CD14-positive monocyte (primary cell): ENCODE measurements around the gene SGSH. TPM values are rescaled to one million over a fixed set of nuclear protein-coding genes. Genes with fewer than 3 reads are reported as not detected.

Experiments
- DNase-seq, 3 donors: peaks; one replicate each; pipeline ENCODE4 v3.0.0-alpha.2; 2011 to 2022
- H2AFZ ChIP-seq: 2 replicates; pipeline ENCODE4 v1.6.0; 2012; ENCODE audit warnings: mild to moderate bottlenecking, low read depth, low read length, inconsistent platforms; ENCODE audit not compliant: insufficient read depth, poor library complexity, severe bottlenecking
- H3K27ac ChIP-seq, 2 donors: 1 replicate in 1 of 2; 2 replicates in 1 of 2; pipeline ENCODE4 v1.5.1; 2012 to 2013; ENCODE audit warnings: low read length in 2 of 2, control low read depth in 1 of 2, inconsistent platforms in 1 of 2, low read depth in 1 of 2, mild to moderate bottlenecking in 1 of 2
- H3K27me3 ChIP-seq, 2 donors: one replicate each; pipeline versions ENCODE4 v1.6.0 to v1.6.1; 2011 to 2013; ENCODE audit warnings: low read length in 2 of 2; ENCODE audit not compliant: control insufficient read depth in 2 of 2, insufficient read depth in 2 of 2
- H3K36me3 ChIP-seq, 2 donors: replicated peaks in 1 of 2; 1 replicate in 1 of 2; 2 replicates in 1 of 2; pipeline versions ENCODE4 v1.5.1 to v1.6.1; 2012 to 2013; ENCODE audit warnings: low read length in 2 of 2, control low read depth in 1 of 2, inconsistent platforms in 1 of 2, mild to moderate bottlenecking in 1 of 2; ENCODE audit not compliant: insufficient read depth in 2 of 2, control insufficient read depth in 1 of 2
- H3K4me1 ChIP-seq, 2 donors: 1 replicate in 1 of 2; 2 replicates in 1 of 2; pipeline versions ENCODE4 v1.5.1 to v1.6.1; 2012 to 2013; ENCODE audit warnings: low read length in 2 of 2, control low read depth in 1 of 2, inconsistent platforms in 1 of 2, mild to moderate bottlenecking in 1 of 2, moderate library complexity in 1 of 2; ENCODE audit not compliant: insufficient read depth in 2 of 2, control insufficient read depth in 1 of 2
- H3K4me2 ChIP-seq: replicated peaks from 2 replicates; pipeline ENCODE3; 2012; ENCODE audit warnings: low read length, moderate library complexity, mild to moderate bottlenecking; ENCODE audit not compliant: poor library complexity, severe bottlenecking; ENCODE audit errors: extremely low read depth
- H3K4me3 ChIP-seq, 3 experiments: fragments of 200-600 bp in 1 of 3; sonication (generic) in 1 of 3; replicated peaks in 1 of 3; 1 replicate in 2 of 3; 2 replicates in 1 of 3; pipeline ENCODE4 v1.5.1; 2011 to 2013; ENCODE audit warnings: low read length in 3 of 3, mild to moderate bottlenecking in 3 of 3, control low read depth in 2 of 3, low read depth in 2 of 3, inconsistent platforms in 1 of 3, moderate library complexity in 1 of 3
- H3K79me2 ChIP-seq: 2 replicates; pipeline ENCODE4 v1.6.0; 2012; ENCODE audit warnings: mild to moderate bottlenecking, control low read depth, inconsistent platforms, low read length, moderate library complexity; ENCODE audit not compliant: insufficient read depth
- H3K9ac ChIP-seq: 2 replicates; pipeline ENCODE4 v1.6.0; 2017; ENCODE audit warnings: low read length, mild to moderate bottlenecking; ENCODE audit not compliant: insufficient read depth, poor library complexity, severe bottlenecking
- H3K9me3 ChIP-seq, 2 donors: replicated peaks in 1 of 2; 1 replicate in 1 of 2; 2 replicates in 1 of 2; pipeline versions ENCODE4 v1.5.1 to v1.6.1; 2012 to 2013; ENCODE audit warnings: low read length in 2 of 2, control low read depth in 1 of 2; ENCODE audit not compliant: control insufficient read depth in 1 of 2, insufficient read depth in 1 of 2
- H4K20me1 ChIP-seq: 2 replicates; pipeline ENCODE4 v1.6.0; 2012; ENCODE audit warnings: mild to moderate bottlenecking, low read length, control low read depth, moderate library complexity; ENCODE audit not compliant: insufficient read depth
- H3K27ac Mint-ChIP-seq, 7 donors: one replicate each; pipeline ENCODE4 v1.8.0; 2020; ENCODE audit warnings: mild to moderate bottlenecking in 7 of 7, mixed read lengths in 7 of 7, moderate library complexity in 6 of 7, inconsistent platforms in 2 of 7
- H3K27me3 Mint-ChIP-seq, 3 donors: one replicate each; pipeline ENCODE4 v1.8.0; 2021 to 2022; ENCODE audit warnings: low read depth in 3 of 3, mild to moderate bottlenecking in 3 of 3, mixed read lengths in 3 of 3, moderate library complexity in 3 of 3, inconsistent platforms in 1 of 3
- H3K36me3 Mint-ChIP-seq, 2 donors: one replicate each; pipeline ENCODE4 v1.8.0; 2020; ENCODE audit warnings: mixed read lengths in 2 of 2, inconsistent platforms in 1 of 2, mild to moderate bottlenecking in 1 of 2
- H3K4me1 Mint-ChIP-seq: one replicate; pipeline ENCODE4 v1.8.0; 2020; ENCODE audit warnings: mild to moderate bottlenecking, mixed read lengths
- H3K4me3 Mint-ChIP-seq, 2 donors: one replicate each; pipeline ENCODE4 v1.8.0; 2020; ENCODE audit warnings: mild to moderate bottlenecking in 2 of 2, mixed read lengths in 2 of 2, moderate library complexity in 1 of 2
- H3K9me3 Mint-ChIP-seq, 7 donors: one replicate each; pipeline ENCODE4 v1.8.0; 2020 to 2022; ENCODE audit warnings: mixed read lengths in 7 of 7, mild to moderate bottlenecking in 6 of 7, moderate library complexity in 6 of 7, inconsistent platforms in 2 of 7
- whole genome bisulfite sequencing: methylation state at CpG from one replicate; pipeline ENCODE4 v1.1.5; 2013; ENCODE audit warnings: missing lambda C conversion rate; ENCODE audit not compliant: insufficient coverage; 5-methylcytosine and 5-hydroxymethylcytosine counted together
- intact Hi-C, 2 donors: fragments of 100-400 bp; cut with micrococcal nuclease; formaldehyde crosslinking; loops; one replicate each; pipeline versions ENCODE4 v1.15.0 to v1.15.1; 2023
- polyA plus RNA-seq, 3 donors: library from polyadenylated mRNA; depleted of rRNA in 1 of 3; unstranded in 2 of 3; stranded (reverse) in 1 of 3; fragments of 300-500 nt in 2 of 3; fragments of >200 nt in 1 of 3; fragmentation: Illumina TruSeq in 2 of 3; gene quantifications; 1 replicate in 2 of 3; 2 replicates in 1 of 3; pipeline ENCODE4 v1.2.3, GENCODE V29; 2012 to 2021
- TF ChIP-seq, protein P1 (sequence below): fragments of 200-600 bp; IDR thresholded peaks from one replicate; pipeline ENCODE4 v1.8.0; 2022; ENCODE audit warnings: antibody characterized with exemption, mild to moderate bottlenecking

SGSH gene
- polyA plus RNA-seq, 3 donors: 21.1 to 193 (median 31.3) TPM

DNA sequence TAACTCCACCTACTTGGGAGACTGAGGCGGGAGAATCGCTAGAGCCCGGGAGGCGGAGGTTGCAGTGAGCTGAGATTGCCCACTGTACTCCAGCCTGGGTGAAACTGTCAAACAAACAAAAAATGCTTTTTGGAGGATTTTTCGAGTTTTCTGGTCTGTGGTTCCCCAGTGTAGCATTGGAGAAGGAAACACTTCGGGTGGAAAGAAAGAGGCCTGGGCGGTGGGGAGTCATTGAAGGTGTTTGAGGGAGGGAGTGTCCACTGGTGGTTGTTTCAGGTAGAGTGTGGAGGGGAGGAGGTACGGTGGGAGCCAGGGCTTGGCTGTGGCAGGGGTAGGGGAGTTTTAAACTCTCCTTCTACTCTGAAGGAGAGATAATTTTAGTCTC lies 41.8 kb upstream of the SGSH start:
- Histone ChIP-seq H2AFZ (no peak overlapping the region), H3K36me3 (peaks cover 7 to 17% of the 10 kb centered on the region in 2 donors), H3K4me1 (peaks cover 40 to 62% of the 10 kb centered on the region in 2 donors), H3K4me2 (peak overlapping the region; percentile 100), H3K9ac (peak overlapping the region; percentile 93), H3K27me3 (no peaks in the 10 kb centered on the region), H3K79me2 (peaks cover 60% of the 10 kb centered on the region), H3K4me3 (peak overlapping the region; percentile 80 to 99 (median 96)), H3K9me3 (no peaks in the 10 kb centered on the region), H4K20me1 (peaks cover 46% of the 10 kb centered on the region), H3K27ac (peak overlapping the region; percentile 87 to 94)
- TF ChIP-seq, protein P1, sequence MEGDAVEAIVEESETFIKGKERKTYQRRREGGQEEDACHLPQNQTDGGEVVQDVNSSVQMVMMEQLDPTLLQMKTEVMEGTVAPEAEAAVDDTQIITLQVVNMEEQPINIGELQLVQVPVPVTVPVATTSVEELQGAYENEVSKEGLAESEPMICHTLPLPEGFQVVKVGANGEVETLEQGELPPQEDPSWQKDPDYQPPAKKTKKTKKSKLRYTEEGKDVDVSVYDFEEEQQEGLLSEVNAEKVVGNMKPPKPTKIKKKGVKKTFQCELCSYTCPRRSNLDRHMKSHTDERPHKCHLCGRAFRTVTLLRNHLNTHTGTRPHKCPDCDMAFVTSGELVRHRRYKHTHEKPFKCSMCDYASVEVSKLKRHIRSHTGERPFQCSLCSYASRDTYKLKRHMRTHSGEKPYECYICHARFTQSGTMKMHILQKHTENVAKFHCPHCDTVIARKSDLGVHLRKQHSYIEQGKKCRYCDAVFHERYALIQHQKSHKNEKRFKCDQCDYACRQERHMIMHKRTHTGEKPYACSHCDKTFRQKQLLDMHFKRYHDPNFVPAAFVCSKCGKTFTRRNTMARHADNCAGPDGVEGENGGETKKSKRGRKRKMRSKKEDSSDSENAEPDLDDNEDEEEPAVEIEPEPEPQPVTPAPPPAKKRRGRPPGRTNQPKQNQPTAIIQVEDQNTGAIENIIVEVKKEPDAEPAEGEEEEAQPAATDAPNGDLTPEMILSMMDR: no peak
- Mint-ChIP-seq H3K36me3 (peaks cover 7 to 17% of the 10 kb centered on the region in 2 donors), H3K27me3 (peaks cover 8 to 23% (median 9%) of the 10 kb centered on the region in 3 donors), H3K27ac (peak overlapping the region; percentile 86 to 98 (median 95)), H3K9me3 (peaks cover 0 to 2% (median 0%) of the 10 kb centered on the region in 7 donors), H3K4me3 (peak overlapping the region; percentile 92 to 97), H3K4me1 (peaks cover 59% of the 10 kb centered on the region)
- WGBS: 43% methylated on average over 7 of the region's 8 CpGs
- no peak for DNase-seq
- intact Hi-C loops: loop anchor here (5.0 kb wide), 5 partner anchors 40 to 170 kb away; partner anchors contain the start of genes EIF4A3 (in 2 of the 2), SGSH (in 2 of the 2), SLC26A11 (in 2 of the 2) and GAA (in 1 of the 2)

DNA sequence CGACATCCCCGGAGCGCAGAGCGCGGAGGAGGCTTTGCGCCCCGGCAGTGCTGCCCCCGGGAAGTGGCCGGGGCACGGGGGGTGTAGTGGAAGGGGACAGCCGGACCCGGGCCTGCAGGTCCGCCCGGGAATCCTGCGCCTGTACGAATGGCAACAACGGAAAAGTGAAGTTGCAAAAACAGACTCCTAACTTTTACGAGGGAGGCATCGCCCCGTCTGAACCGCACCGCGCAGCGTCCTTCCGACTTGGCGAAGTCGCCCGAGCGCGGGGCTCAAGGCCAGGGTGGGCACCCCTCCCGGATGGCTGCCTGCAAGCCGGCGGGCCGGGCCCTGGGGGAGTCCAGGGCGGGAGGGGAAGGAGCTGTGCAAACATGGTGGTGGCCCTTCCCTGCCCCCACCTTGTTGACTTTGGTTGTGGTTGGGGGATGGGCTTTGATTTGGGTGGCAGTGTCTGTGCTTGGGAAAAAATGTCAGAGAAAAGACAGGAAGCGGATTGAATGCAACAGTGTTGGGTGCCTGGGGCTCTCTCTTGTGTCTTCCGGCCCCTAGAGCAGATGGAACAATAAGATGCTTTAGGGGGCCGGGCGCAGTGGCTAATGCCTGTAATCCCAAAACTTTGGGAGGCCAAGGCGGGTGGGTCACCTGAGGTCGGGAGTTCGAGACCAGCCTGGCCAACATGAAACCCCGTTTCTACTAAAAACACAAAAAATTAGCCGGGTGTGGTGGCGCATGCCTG lies 41.2 kb upstream of the SGSH start:
- intact Hi-C loops: loop anchor here (5.0 kb wide), 5 partner anchors 39 to 169 kb away; partner anchors contain the start of genes EIF4A3 (in 2 of the 2), SGSH (in 2 of the 2), SLC26A11 (in 2 of the 2) and GAA (in 1 of the 2)
- peaks cover 7 to 13% of the 10 kb centered on the region in 2 donors for H3K36me3 Mint-ChIP-seq
- Histone ChIP-seq H3K4me3 (peak overlapping the region; percentile 80 to 99 (median 96)), H2AFZ (peak overlapping the region; percentile 76), H3K36me3 (peaks cover 3 to 11% of the 10 kb centered on the region in 2 donors), H3K9ac (peak overlapping the region; percentile 93), H3K4me2 (peak overlapping the region; percentile 100), H3K27me3 (no peaks in the 10 kb centered on the region), H3K79me2 (peaks cover 54% of the 10 kb centered on the region), H3K4me1 (peaks cover 40 to 61% of the 10 kb centered on the region in 2 donors), H4K20me1 (peaks cover 40% of the 10 kb centered on the region), H3K9me3 (no peaks in the 10 kb centered on the region), H3K27ac (peak overlapping the region; percentile 87 to 94)
- peak overlapping the region; percentile 92 to 97 for H3K4me3 Mint-ChIP-seq
- peaks cover 8 to 23% (median 9%) of the 10 kb centered on the region in 3 donors for H3K27me3 Mint-ChIP-seq
- peak in 1 of 3 donors; percentile 42 for DNase-seq
- 2% methylated on average over 41 of the region's 45 CpGs for WGBS
- H3K27ac Mint-ChIP-seq: peak overlapping the region; percentile 86 to 98 (median 95)
- TF ChIP-seq, protein P1: no peak
- H3K4me1 Mint-ChIP-seq: peaks cover 59% of the 10 kb centered on the region
- peaks cover 0 to 2% (median 0%) of the 10 kb centered on the region in 7 donors for H3K9me3 Mint-ChIP-seq
